WTC11 (cell line): ENCODE data around the gene GPR183. TPM values are rescaled to one million over a fixed set of nuclear protein-coding genes. Genes with fewer than 3 reads are reported as not detected.

Experiments used
- ATAC-seq: fragments of 200-7000 bp; cut with Tn5 transposase; 2 replicates; pipeline ENCODE4 v1.10.0; 2021; ENCODE audit warnings: mild to moderate bottlenecking, moderate library complexity
- CTCF ChIA-PET: fragments of 300-600 bp; sonication (Branson Sonifier 250); formaldehyde crosslinking; loops from one replicate; lab custom pipeline; 2021; ENCODE audit warnings: antibody characterized with exemption; lab: Charles Lee
- POLR2A ChIA-PET: fragments of 350-600 bp; sonication (Branson Sonifier 250); formaldehyde crosslinking; loops from one replicate; lab custom pipeline; 2021; ENCODE audit warnings: antibody characterized with exemption; lab: Charles Lee
- DNase-seq: peaks from one replicate; pipeline ENCODE4 v3.0.0; 2021; ENCODE audit warnings: low spot score
- H3K27ac Mint-ChIP-seq: 2 replicates; pipeline ENCODE4 v1.8.0; 2021; ENCODE audit warnings: mixed read lengths
- H3K27me3 Mint-ChIP-seq: 2 replicates; pipeline ENCODE4 v1.8.0; 2021; ENCODE audit warnings: low read depth, mild to moderate bottlenecking, moderate library complexity, mixed read lengths
- H3K36me3 Mint-ChIP-seq: 2 replicates; pipeline ENCODE4 v1.8.0; 2021; ENCODE audit warnings: mixed read lengths
- H3K4me1 Mint-ChIP-seq: 2 replicates; pipeline ENCODE4 v1.8.0; 2022; ENCODE audit warnings: mixed read lengths
- H3K4me3 Mint-ChIP-seq: 2 replicates; pipeline ENCODE4 v1.8.0; 2021; ENCODE audit warnings: mild to moderate bottlenecking, moderate library complexity, mixed read lengths
- H3K9me3 Mint-ChIP-seq: 2 replicates; pipeline ENCODE4 v1.8.0; 2021; ENCODE audit warnings: mixed read lengths
- AFF4 ChIP-seq: sonication (generic); formaldehyde crosslinking; IDR thresholded peaks from 2 replicates; pipeline ENCODE4 v1.8.1; 2023; ENCODE audit warnings: mild to moderate bottlenecking, missing genetic modification reagents, borderline replicate concordance
- E2F4 ChIP-seq: sonication (generic); formaldehyde crosslinking; IDR thresholded peaks from 2 replicates; pipeline ENCODE4 v1.8.1; 2022; ENCODE audit warnings: low read depth, mild to moderate bottlenecking, moderate library complexity, missing genetic modification reagents, borderline replicate concordance
- E2F5 ChIP-seq: sonication (generic); formaldehyde crosslinking; IDR thresholded peaks from 2 replicates; pipeline ENCODE4 v1.8.1; 2022; ENCODE audit warnings: mild to moderate bottlenecking, moderate library complexity, missing genetic modification reagents
- FOXP1 ChIP-seq: sonication (generic); formaldehyde crosslinking; IDR thresholded peaks from 2 replicates; pipeline ENCODE4 v1.8.0; 2022; ENCODE audit warnings: missing genetic modification reagents, mild to moderate bottlenecking, moderate library complexity, borderline replicate concordance
- GRHL2 ChIP-seq: fragments of 250-450 bp; sonication (Bioruptor Pico); IDR thresholded peaks from 2 replicates; pipeline ENCODE4 v1.8.0; 2022; ENCODE audit warnings: mild to moderate bottlenecking, moderate library complexity; ENCODE audit not compliant: insufficient replicate concordance, severe bottlenecking
- NFE2L1 ChIP-seq: sonication (generic); formaldehyde crosslinking; IDR thresholded peaks from 2 replicates; pipeline ENCODE4 v1.8.1; 2023; ENCODE audit warnings: missing genetic modification reagents
- NR1H2 ChIP-seq: sonication (generic); formaldehyde crosslinking; IDR thresholded peaks from 2 replicates; pipeline ENCODE4 v1.9.0; 2021; ENCODE audit warnings: mild to moderate bottlenecking, moderate library complexity, missing genetic modification reagents
- NR3C1 ChIP-seq: sonication (generic); formaldehyde crosslinking; conservative IDR thresholded peaks from 2 replicates; pipeline ENCODE4 v1.8.1; 2023; ENCODE audit warnings: low read depth, mild to moderate bottlenecking, missing genetic modification reagents
- RELA ChIP-seq: sonication (generic); formaldehyde crosslinking; IDR thresholded peaks from 2 replicates; pipeline ENCODE4 v1.8.1; 2022; ENCODE audit warnings: missing genetic modification reagents, mild to moderate bottlenecking, borderline replicate concordance
- TCF7 ChIP-seq: sonication (generic); formaldehyde crosslinking; IDR thresholded peaks from 2 replicates; pipeline ENCODE4 v1.8.0; 2022; ENCODE audit warnings: mild to moderate bottlenecking, low read depth, missing genetic modification reagents, moderate library complexity
- TP53 ChIP-seq: sonication (generic); formaldehyde crosslinking; IDR thresholded peaks from 2 replicates; pipeline ENCODE4 v1.8.1; 2023; ENCODE audit warnings: mild to moderate bottlenecking, missing genetic modification reagents
- ZBTB43 ChIP-seq: sonication (generic); formaldehyde crosslinking; IDR thresholded peaks from 2 replicates; pipeline ENCODE4 v1.8.1; 2023; ENCODE audit warnings: mild to moderate bottlenecking, missing genetic modification reagents
- ZNF317 ChIP-seq: sonication (generic); formaldehyde crosslinking; IDR thresholded peaks from 2 replicates; pipeline ENCODE4 v1.8.1; 2023; ENCODE audit warnings: low read depth, mild to moderate bottlenecking, moderate library complexity, missing genetic modification reagents, borderline replicate concordance
- ZNF423 ChIP-seq: fragments of 250-450 bp; sonication (Bioruptor Pico); IDR thresholded peaks from 2 replicates; pipeline ENCODE4 v2.1.2; 2022; ENCODE audit warnings: mild to moderate bottlenecking, moderate library complexity
- ZNF532 ChIP-seq: fragments of 250-450 bp; sonication (Bioruptor Pico); IDR thresholded peaks from 2 replicates; pipeline ENCODE4 v1.9.0; 2021; ENCODE audit warnings: mild to moderate bottlenecking, borderline replicate concordance
- total RNA-seq: library from RNA; stranded (reverse); gene quantifications from 3 replicates; pipeline ENCODE4 v1.2.3, GENCODE V29; 2021
- TF ChIP-seq, protein P1 (sequence below): sonication (generic); formaldehyde crosslinking; conservative IDR thresholded peaks from 2 replicates; pipeline ENCODE4 v1.8.1; 2022; ENCODE audit warnings: mild to moderate bottlenecking, missing genetic modification reagents
- TF ChIP-seq, protein P2 (sequence below): sonication (generic); formaldehyde crosslinking; conservative IDR thresholded peaks from 2 replicates; pipeline ENCODE4 v1.8.1; 2023; ENCODE audit warnings: mild to moderate bottlenecking, low read depth, missing genetic modification reagents, moderate library complexity

GPR183 gene
- total RNA-seq, 1 experiment from 2014 or later, result 0.13 TPM

DNA sequence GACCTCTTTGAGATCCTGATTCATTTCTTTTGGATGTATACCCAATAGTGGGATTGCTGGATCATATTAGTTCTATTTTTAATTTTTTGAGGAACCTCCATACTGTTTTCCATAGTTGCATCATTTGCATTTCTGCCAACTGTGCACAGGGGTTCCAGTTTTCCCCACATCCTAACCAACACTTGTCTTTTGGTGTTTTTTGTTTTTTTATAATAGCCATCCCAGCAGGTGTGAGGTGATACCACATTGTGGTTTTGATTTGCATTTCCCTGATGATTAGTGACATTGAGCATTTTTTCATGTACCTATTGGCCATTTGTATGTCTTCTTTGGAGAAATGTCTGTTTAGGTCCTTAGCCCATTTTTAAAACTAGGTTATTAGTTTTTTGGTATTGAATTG is 18.8 kb upstream of the GPR183 start (continued):
- TF ChIP-seq AFF4 (CRISPR knock-in tag) (no peak), GRHL2 (no peak)

- ChIA-PET POLR2A (no interaction called here), CTCF (no interaction called here)
- Mint-ChIP-seq H3K9me3 (no peaks in the 10 kb centered on the region), H3K27me3 (no peaks in the 10 kb centered on the region), H3K4me1 (no peaks in the 10 kb centered on the region), H3K36me3 (peaks cover 4% of the 10 kb centered on the region; the same call in 1 of the 2 replicates), H3K27ac (no peak overlapping the region), H3K4me3 (no peak overlapping the region)
- DNase-seq (no peak), ATAC-seq (no peak)
- TF ChIP-seq NR1H2 (CRISPR knock-in tag), result no peak
- TF ChIP-seq TP53, result no peak
- TF ChIP-seq NR3C1 (CRISPR knock-in tag), result no peak
- TF ChIP-seq, protein P1, sequence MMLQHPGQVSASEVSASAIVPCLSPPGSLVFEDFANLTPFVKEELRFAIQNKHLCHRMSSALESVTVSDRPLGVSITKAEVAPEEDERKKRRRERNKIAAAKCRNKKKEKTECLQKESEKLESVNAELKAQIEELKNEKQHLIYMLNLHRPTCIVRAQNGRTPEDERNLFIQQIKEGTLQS (CRISPR knock-in tag), result no peak
These were observed 16.3 kb upstream of the GPR183 start for GRCh38 chr13:99323488-99323887.

DNA sequence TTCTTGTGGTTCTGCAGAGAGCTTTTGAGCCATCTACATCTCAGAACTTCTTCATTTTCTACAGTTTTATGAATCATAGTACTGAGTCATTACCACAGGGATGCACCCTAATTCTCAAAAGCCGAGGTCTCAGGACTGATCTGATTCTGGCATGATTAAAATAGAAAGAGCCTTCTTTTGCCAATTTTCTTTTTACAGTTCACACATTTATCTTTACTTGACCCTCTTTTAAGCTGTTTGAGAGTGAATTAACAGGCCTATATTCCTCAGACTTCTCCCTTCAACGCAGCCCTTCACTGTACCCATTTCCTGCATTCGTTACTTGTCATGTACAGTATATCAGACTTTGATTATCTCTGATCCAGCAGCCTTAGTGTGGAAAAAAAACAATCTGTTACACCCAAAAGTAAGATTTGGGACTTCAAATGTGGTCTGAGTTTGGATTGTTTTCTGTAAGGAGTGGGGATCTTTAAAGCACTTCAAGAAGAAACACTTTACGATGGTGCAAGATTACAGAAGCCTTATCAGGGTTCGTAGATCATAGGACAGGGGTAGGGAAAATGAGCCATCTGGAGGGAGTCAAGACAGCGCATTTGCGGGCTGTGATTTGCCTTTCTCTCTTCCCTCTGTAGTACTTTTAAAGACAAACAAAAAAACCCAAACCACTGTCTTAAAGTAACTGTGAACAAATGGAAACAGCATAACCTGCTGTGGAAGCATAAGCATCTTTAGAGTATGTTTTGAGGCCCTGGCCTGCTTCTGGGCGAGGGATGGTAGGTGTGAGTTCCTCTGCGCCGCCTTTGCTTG is 15.3 kb upstream of the GPR183 start:
- Mint-ChIP-seq H3K36me3 (peaks cover 7% of the 10 kb centered on the region; the same call in 1 of the 2 replicates), H3K9me3 (no peaks in the 10 kb centered on the region), H3K4me1 (no peaks in the 10 kb centered on the region), H3K27ac (peak overlapping the region; percentile 7), H3K27me3 (no peaks in the 10 kb centered on the region), H3K4me3 (no peak overlapping the region)
- ChIA-PET CTCF (no interaction called here), POLR2A (no interaction called here)
- DNase-seq (no peak), ATAC-seq (no peak)
- TF ChIP-seq TCF7 (CRISPR knock-in tag) (no peak), ZNF423 (no peak), RELA (CRISPR knock-in tag) (no peak), FOXP1 (CRISPR knock-in tag) (no peak), E2F5 (CRISPR knock-in tag) (no peak), E2F4 (CRISPR knock-in tag) (no peak), NFE2L1 (CRISPR knock-in tag) (no peak), TP53 (no peak), ZNF532 (CRISPR knock-in tag) (no peak), ZNF317 (CRISPR knock-in tag) (no peak), ZBTB43 (CRISPR knock-in tag) (no peak)
- TF ChIP-seq, protein P2, sequence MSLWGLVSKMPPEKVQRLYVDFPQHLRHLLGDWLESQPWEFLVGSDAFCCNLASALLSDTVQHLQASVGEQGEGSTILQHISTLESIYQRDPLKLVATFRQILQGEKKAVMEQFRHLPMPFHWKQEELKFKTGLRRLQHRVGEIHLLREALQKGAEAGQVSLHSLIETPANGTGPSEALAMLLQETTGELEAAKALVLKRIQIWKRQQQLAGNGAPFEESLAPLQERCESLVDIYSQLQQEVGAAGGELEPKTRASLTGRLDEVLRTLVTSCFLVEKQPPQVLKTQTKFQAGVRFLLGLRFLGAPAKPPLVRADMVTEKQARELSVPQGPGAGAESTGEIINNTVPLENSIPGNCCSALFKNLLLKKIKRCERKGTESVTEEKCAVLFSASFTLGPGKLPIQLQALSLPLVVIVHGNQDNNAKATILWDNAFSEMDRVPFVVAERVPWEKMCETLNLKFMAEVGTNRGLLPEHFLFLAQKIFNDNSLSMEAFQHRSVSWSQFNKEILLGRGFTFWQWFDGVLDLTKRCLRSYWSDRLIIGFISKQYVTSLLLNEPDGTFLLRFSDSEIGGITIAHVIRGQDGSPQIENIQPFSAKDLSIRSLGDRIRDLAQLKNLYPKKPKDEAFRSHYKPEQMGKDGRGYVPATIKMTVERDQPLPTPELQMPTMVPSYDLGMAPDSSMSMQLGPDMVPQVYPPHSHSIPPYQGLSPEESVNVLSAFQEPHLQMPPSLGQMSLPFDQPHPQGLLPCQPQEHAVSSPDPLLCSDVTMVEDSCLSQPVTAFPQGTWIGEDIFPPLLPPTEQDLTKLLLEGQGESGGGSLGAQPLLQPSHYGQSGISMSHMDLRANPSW (CRISPR knock-in tag), result no peak
